Body of pancreas (tissue), 4 donors: ENCODE results near the gene NXPH4. TPM values are rescaled to one million over a fixed set of nuclear protein-coding genes. Genes with fewer than 3 reads are reported as not detected.

Experiments
- ATAC-seq: fragments of 150-250 bp; one replicate; pipeline ENCODE4 v1.9.1; 2016
- DNase-seq, 4 donors: peaks; one replicate each; pipeline ENCODE4 v3.0.0-alpha.2; 2019
- H3K27ac ChIP-seq, 4 donors: fragments of 200-600 bp; sonication (generic); 1 replicate in 3 of 4; 2 replicates in 1 of 4; pipeline versions ENCODE4 v1.5.1 to v1.6.1; 2016 to 2019; ENCODE audit warnings: mild to moderate bottlenecking in 1 of 4, mixed read lengths in 1 of 4, moderate library complexity in 1 of 4
- H3K27me3 ChIP-seq, 2 donors: fragments of 200-600 bp; sonication (generic); one replicate each; pipeline ENCODE4 v1.6.0; 2016; ENCODE audit warnings: mild to moderate bottlenecking in 1 of 2
- H3K36me3 ChIP-seq, 2 donors: fragments of 200-600 bp; sonication (generic); replicated peaks in 1 of 2; 2 replicates each; pipeline ENCODE4 v1.5.1; 2016; ENCODE audit warnings: low read depth in 2 of 2; ENCODE audit not compliant: insufficient read depth in 1 of 2
- H3K4me1 ChIP-seq: fragments of 200-600 bp; sonication (generic); one replicate; pipeline ENCODE4 v1.6.0; 2016
- H3K4me3 ChIP-seq, 2 donors: fragments of 200-600 bp; sonication (generic); 1 replicate in 1 of 2; 2 replicates in 1 of 2; pipeline ENCODE4 v1.5.1; 2016 to 2019
- H3K9me3 ChIP-seq, 3 donors: fragments of 200-600 bp; sonication (generic); 1 replicate in 2 of 3; 2 replicates in 1 of 3; pipeline ENCODE4 v1.5.1; 2016
- POLR2A ChIP-seq, 3 donors: fragments of 450-650 bp; IDR thresholded peaks; one replicate each; pipeline ENCODE4 v1.6.1; 2016; ENCODE audit warnings: antibody characterized with exemption in 3 of 3, mild to moderate bottlenecking in 2 of 3
- WGBS, 2 donors: methylation state at CpG; one replicate each; pipeline ENCODE4 v1.1.5; 2017; 5-methylcytosine and 5-hydroxymethylcytosine counted together
- intact Hi-C: fragments of 100-400 bp; cut with DNase I; formaldehyde crosslinking; loops from one replicate; pipeline ENCODE4 v1.15.1; 2023
- total RNA-seq, 2 donors: library from RNA; depleted of rRNA; stranded (reverse); fragments of >200 nt; gene quantifications; one replicate each; pipeline ENCODE4 v1.1.0, GENCODE V29; 2016
- TF ChIP-seq, protein P1 (sequence below), 7 experiments: fragments of 450-650 bp in 4 of 7; fragments of 200-600 bp in 3 of 7; sonication (generic) in 3 of 7; IDR thresholded peaks; one replicate each; pipeline ENCODE4 v1.5.1; 2016 to 2019; ENCODE audit warnings: antibody characterized with exemption in 7 of 7

Gene NXPH4
- total RNA-seq, 2 donors from 2014 or later: 2.9 to 4.6 TPM

- no peaks in the 10 kb centered on the region for H3K27me3 ChIP-seq
- peaks cover 24% of the 10 kb centered on the region for H3K4me1 ChIP-seq
- no peak for ATAC-seq
- peaks cover 0 to 17% of the 10 kb centered on the region in 2 donors for H3K36me3 ChIP-seq
- H3K4me3 ChIP-seq: no peak overlapping the region
- 84 to 92% methylated on average over 6 of the region's 6 CpGs for WGBS, 2 donors
- no peak for TF ChIP-seq POLR2A (IDR thresholded peaks at IDR 0.05)
- TF ChIP-seq, protein P1, sequence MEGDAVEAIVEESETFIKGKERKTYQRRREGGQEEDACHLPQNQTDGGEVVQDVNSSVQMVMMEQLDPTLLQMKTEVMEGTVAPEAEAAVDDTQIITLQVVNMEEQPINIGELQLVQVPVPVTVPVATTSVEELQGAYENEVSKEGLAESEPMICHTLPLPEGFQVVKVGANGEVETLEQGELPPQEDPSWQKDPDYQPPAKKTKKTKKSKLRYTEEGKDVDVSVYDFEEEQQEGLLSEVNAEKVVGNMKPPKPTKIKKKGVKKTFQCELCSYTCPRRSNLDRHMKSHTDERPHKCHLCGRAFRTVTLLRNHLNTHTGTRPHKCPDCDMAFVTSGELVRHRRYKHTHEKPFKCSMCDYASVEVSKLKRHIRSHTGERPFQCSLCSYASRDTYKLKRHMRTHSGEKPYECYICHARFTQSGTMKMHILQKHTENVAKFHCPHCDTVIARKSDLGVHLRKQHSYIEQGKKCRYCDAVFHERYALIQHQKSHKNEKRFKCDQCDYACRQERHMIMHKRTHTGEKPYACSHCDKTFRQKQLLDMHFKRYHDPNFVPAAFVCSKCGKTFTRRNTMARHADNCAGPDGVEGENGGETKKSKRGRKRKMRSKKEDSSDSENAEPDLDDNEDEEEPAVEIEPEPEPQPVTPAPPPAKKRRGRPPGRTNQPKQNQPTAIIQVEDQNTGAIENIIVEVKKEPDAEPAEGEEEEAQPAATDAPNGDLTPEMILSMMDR (IDR thresholded peaks at IDR 0.05): no peak
- intact Hi-C loops: no loop called here
- H3K27ac ChIP-seq: no peak overlapping the region
- no peaks in the 10 kb centered on the region for H3K9me3 ChIP-seq
- no peak for DNase-seq
Observed at GRCh38 chr12:57255916-57256315, 39.3 kb downstream of the NXPH4 start.

DNA sequence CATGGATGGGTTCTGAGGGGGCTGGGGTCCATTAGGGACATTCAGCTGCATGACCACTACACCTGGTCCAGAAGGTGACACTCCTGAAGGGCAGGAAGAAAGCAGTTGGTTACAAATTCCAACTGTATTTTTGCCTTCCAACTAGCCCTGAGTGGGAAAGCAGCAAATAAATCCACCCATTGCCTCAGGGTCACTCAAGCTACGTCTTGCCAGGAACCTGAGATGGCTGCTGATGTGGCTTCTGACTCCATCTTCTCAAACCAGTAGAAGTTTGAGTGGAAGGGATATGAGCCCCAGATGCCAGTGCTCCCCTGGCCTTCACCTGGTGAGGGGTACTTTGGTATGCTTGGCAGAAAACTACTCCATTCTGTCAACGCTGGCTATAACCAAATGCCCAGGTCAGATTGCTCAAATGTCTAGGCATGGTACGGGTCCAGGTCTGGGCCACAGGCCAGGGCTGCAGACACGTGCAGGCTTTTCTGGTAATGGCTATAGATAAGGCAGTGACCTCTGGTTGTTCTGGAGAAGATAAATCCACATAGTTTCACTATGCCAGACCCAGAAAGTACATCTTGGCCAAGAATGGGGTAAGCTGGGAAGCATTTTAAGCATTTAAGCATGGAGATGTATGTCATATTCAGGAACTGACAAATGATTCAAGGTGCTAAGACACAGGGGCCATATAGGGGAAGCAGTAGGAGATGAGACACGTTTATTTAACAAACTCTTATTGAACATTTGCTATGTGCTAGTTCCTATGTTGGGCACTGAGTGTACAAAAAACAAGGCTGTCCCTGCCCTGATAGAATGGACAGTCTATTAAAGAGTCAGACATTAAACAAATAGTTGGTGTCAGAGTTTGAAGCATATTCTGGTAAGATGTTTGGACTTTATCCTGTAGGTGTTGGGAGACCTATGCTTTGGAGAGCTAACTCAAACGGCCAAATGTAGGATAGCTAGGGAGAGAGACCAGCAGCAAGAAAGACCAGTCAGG is 42.7 kb downstream of the NXPH4 start:
- peaks cover 0 to 17% of the 10 kb centered on the region in 2 donors for H3K36me3 ChIP-seq
- intact Hi-C loops: no loop called here
- DNase-seq: peak; percentile 54 to 80 (median 70)
- H3K9me3 ChIP-seq: no peaks in the 10 kb centered on the region
- H3K27me3 ChIP-seq: no peaks in the 10 kb centered on the region
- no peak overlapping the region for H3K4me3 ChIP-seq
- TF ChIP-seq, protein P1 (IDR thresholded peaks at IDR 0.05): no peak
- TF ChIP-seq POLR2A (IDR thresholded peaks at IDR 0.05): no peak
- H3K27ac ChIP-seq: peak overlapping the region in 3 of 4 donors; percentile 22 to 58 (median 27)
- H3K4me1 ChIP-seq: peaks cover 24% of the 10 kb centered on the region
- WGBS, 2 donors: 15 to 18% methylated on average over 6 of the region's 6 CpGs
- peak; percentile 85 for ATAC-seq

GRCh38 chr12:57260366-57260765 is 43.8 kb downstream of the NXPH4 start:
- intact Hi-C loops: no loop called here
- no peak for DNase-seq
- Histone ChIP-seq H3K36me3 (peaks cover 0 to 17% of the 10 kb centered on the region in 2 donors), H3K4me1 (peaks cover 24% of the 10 kb centered on the region), H3K9me3 (no peaks in the 10 kb centered on the region), H3K27me3 (no peaks in the 10 kb centered on the region), H3K4me3 (no peak overlapping the region), H3K27ac (no peak overlapping the region)
- no peak for ATAC-seq
- no peak for TF ChIP-seq POLR2A (IDR thresholded peaks at IDR 0.05)
- TF ChIP-seq, protein P1 (IDR thresholded peaks at IDR 0.05): no peak
- WGBS, 2 donors: 90 to 96% methylated on average over 4 of the region's 4 CpGs

- Histone ChIP-seq H3K4me1 (peaks cover 24% of the 10 kb centered on the region), H3K9me3 (no peaks in the 10 kb centered on the region), H3K36me3 (peaks cover 0 to 17% of the 10 kb centered on the region in 2 donors), H3K4me3 (no peak overlapping the region), H3K27ac (no peak overlapping the region), H3K27me3 (no peaks in the 10 kb centered on the region)
- ATAC-seq (no peak), DNase-seq (no peak)
- intact Hi-C loops: no loop called here
- TF ChIP-seq POLR2A (IDR thresholded peaks at IDR 0.05): no peak
- TF ChIP-seq, protein P1 (IDR thresholded peaks at IDR 0.05): no peak
- 55 to 63% methylated on average over 2 of the region's 2 CpGs for WGBS, 2 donors
Observed at GRCh38 chr12:57261428-57261865, 44.9 kb downstream of the NXPH4 start.
